Cardiac muscle cell (in vitro differentiated cells and primary cell): ENCODE data around the gene RCAN1. TPM values are rescaled to one million over a fixed set of nuclear protein-coding genes. Genes with fewer than 3 reads are reported as not detected.
A peak's percentile ranks its signal among the peaks of the same experiment; 100 is the strongest.

Experiments used
- DNase-seq, 2 donors: peaks; one replicate each; pipeline versions ENCODE4 v3.0.0 to v3.0.0-alpha.2; 2010 to 2017; ENCODE audit warnings: low read depth in 1 of 2, low spot score in 1 of 2
- H3K27ac ChIP-seq: fragments of 200-600 bp; sonication (generic); 2 replicates; pipeline ENCODE4 v1.5.1; 2016
- H3K27me3 ChIP-seq: fragments of 200-600 bp; sonication (generic); 2 replicates; pipeline ENCODE4 v1.6.0; 2016; ENCODE audit warnings: control low read depth
- H3K36me3 ChIP-seq: fragments of 200-600 bp; sonication (generic); 2 replicates; pipeline ENCODE4 v1.5.1; 2016; ENCODE audit warnings: control low read depth
- H3K4me1 ChIP-seq: fragments of 200-600 bp; sonication (generic); 2 replicates; pipeline ENCODE4 v1.8.1; 2017; ENCODE audit warnings: low read depth, mild to moderate bottlenecking, mixed run types
- H3K4me3 ChIP-seq: fragments of 200-600 bp; sonication (generic); 2 replicates; pipeline ENCODE4 v1.5.1; 2016; ENCODE audit warnings: mild to moderate bottlenecking
- H3K9me3 ChIP-seq: fragments of 200-600 bp; sonication (generic); 2 replicates; pipeline ENCODE4 v1.5.1; 2017; ENCODE audit warnings: low read depth, mild to moderate bottlenecking, control low read depth
- polyA plus RNA-seq: library from polyadenylated mRNA; unstranded; fragments of >200 nt; fragmentation: Nextera tagmentation; extraction: Ambion mirVana; gene quantifications from 2 replicates; pipeline ENCODE4 v1.2.1, GENCODE V29; 2016
- total RNA-seq: library from RNA; depleted of rRNA; stranded (reverse); fragments of >200 nt; gene quantifications from 2 replicates; pipeline ENCODE4 v1.2.3, GENCODE V29; 2016
- TF ChIP-seq, protein P1 (sequence below): IDR thresholded peaks from 2 replicates; pipeline ENCODE4 v1.5.1; 2012; ENCODE audit warnings: low read depth, mild to moderate bottlenecking, low read length

Gene RCAN1
- total and polyA plus RNA-seq, 2 experiments from 2014 or later = 47.4 to 96.2 TPM

DNA sequence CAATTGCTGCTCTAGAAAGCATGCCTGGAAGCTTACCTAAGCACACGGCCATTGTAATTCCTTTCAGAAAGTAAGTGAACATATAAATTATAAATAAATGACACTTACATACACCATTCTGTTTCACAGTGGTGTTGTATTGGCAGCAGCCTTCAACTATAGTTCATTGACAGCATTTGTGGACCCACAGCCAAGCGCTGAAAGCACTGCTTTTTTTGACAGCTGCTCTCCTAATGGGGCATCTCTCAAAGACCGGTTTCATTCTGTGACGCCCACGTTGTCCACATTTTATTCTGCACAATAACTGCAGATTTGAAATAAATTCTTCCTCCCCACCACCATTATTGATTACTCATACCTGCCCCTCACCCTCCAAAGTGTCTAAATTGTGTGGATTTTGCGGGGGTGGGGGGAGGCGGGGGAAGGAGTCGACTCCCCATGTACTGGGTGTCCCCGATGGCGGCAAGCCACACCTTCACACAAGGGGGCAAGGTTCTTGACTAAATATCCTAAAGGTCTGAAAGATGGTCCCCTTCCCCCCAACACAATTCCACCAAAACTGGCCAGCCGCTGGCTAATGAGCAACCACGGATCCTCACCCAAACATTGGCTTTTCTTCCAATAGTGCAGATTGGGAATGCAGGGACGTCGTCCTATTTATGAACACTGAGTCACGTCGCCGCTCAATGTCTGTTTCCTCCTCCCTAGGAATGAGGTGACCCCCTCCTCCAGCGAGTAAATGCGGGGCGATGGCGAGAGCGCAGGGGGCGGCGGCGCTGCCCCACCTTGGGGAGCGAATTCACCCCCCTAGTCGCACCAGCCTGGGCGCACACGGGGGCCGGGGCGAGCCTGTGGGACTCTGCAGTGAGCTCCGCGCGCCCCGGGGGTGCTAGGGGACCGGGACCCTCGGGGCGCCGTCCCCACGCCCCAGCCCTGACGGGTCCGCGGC is 960 bp downstream of the RCAN1 start:
- H3K27me3 ChIP-seq = no peaks in the 10 kb centered on the region

DNA sequence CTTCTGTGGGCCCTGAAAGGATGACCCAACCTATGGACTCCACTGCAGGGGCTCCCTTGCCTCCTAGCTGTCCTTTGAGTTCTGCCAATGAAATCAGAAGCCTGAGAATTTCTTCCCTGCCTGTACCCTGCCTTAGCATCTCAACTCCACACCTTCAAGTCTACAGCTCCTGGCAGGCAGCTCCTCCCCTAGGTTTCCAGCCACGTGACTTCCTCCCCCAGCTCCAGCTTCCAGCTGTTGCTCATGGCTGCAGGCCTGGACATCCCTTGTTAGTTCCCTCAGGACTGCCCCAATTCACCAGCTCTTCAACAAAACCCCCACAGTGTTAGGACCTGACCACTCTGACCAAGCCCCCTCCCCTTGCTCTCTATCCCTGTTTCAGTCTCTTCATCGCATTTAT is 2.4 kb downstream of the RCAN1 start:
- no peak overlapping the region for H3K27ac ChIP-seq
- H3K9me3 ChIP-seq = no peaks in the 10 kb centered on the region
- H3K4me1 ChIP-seq = peaks cover 27% of the 10 kb centered on the region
- no peaks in the 10 kb centered on the region for H3K36me3 ChIP-seq
- TF ChIP-seq, protein P1, sequence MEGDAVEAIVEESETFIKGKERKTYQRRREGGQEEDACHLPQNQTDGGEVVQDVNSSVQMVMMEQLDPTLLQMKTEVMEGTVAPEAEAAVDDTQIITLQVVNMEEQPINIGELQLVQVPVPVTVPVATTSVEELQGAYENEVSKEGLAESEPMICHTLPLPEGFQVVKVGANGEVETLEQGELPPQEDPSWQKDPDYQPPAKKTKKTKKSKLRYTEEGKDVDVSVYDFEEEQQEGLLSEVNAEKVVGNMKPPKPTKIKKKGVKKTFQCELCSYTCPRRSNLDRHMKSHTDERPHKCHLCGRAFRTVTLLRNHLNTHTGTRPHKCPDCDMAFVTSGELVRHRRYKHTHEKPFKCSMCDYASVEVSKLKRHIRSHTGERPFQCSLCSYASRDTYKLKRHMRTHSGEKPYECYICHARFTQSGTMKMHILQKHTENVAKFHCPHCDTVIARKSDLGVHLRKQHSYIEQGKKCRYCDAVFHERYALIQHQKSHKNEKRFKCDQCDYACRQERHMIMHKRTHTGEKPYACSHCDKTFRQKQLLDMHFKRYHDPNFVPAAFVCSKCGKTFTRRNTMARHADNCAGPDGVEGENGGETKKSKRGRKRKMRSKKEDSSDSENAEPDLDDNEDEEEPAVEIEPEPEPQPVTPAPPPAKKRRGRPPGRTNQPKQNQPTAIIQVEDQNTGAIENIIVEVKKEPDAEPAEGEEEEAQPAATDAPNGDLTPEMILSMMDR = no peak
- peak in 1 of 2 donors; percentile 12 for DNase-seq
- H3K27me3 ChIP-seq = no peaks in the 10 kb centered on the region
- H3K4me3 ChIP-seq = peak overlapping the region; percentile 79

More for the DNA sequence above, 960 bp downstream of the RCAN1 start:
- DNase-seq = peak in 1 of 2 donors; percentile 13
- H3K4me1 ChIP-seq = peaks cover 32% of the 10 kb centered on the region
- no peaks in the 10 kb centered on the region for H3K36me3 ChIP-seq
- peak overlapping the region; percentile 66 for H3K27ac ChIP-seq
- no peaks in the 10 kb centered on the region for H3K9me3 ChIP-seq
- TF ChIP-seq, protein P1 = no peak
- H3K4me3 ChIP-seq = peak overlapping the region; percentile 79

DNA sequence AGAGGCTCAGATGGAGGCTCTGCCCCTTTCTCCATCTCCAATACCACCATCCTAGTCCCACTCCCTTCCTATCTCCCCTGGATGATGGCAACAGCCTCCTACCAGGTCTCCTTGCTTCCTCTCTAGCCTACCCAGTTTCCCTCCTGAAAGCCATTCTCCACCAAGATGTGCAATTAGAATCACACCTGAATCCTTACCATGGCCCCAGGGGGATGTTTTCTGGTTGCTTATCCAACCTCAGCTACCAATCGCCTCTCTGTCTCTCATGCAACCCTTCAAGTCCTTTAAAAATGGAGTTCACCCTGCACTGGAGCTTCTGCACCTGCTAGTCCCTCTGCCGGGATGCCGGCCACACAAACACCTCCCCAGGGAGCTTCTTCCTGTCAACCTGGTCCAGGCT is 2.9 kb downstream of the RCAN1 start:
- H3K27ac ChIP-seq = no peak overlapping the region
- H3K4me3 ChIP-seq = no peak overlapping the region
- H3K4me1 ChIP-seq = peaks cover 27% of the 10 kb centered on the region
- no peaks in the 10 kb centered on the region for H3K27me3 ChIP-seq
- no peak for DNase-seq
- H3K9me3 ChIP-seq = no peaks in the 10 kb centered on the region
- no peaks in the 10 kb centered on the region for H3K36me3 ChIP-seq
- TF ChIP-seq, protein P1 = no peak

DNA sequence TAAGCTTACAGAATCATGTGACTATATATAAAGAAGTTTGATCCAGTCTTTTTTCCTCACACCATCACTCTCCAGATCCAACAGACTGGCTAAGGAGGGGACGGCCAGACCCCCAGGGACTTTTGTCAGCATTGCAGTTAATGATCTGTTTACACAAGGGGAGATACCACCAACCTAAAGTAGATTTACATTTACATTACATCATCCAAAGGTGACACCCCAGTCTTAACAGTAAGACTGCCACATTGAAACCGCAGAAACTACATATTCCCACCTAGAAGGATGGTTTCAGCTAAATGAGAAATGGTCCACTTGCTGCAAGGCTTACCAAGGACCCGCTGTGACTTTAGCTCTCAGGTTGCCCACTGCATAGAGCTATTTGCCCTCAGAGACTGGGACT is 3.4 kb downstream of the RCAN1 start:
- H3K4me3 ChIP-seq = no peak overlapping the region
- DNase-seq = no peak
- TF ChIP-seq, protein P1 = no peak

DNA sequence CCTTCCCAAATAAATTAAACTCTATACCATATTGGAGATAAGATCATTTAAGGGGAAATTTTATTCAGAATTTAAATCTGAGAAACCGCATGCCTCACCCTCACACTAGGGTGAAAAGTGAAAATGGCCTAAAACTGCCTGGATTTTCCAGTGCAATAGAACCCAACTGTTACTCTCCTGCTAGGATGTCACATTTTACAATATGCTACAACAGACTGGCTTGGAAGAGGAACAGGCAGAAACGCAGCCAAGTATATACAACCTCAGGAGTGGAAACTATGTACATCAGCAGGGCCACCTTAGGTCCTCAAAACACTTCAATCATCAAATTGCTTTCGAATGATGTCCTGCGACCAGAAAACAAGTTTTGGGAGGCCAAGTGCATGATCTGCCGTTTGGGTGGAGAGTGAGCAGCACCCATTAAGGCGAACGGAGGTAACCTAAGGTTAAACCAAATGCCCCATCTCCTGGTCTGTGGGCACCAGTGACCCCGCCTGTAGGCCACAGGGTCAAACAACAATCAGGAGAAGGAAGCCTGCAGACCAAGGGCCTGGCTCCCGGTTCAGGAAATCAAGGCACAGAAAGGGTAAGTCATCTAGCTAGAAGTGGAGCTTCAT is 4.9 kb downstream of the RCAN1 start:
- TF ChIP-seq, protein P1 = no peak
- no peak for DNase-seq
- H3K36me3 ChIP-seq = no peaks in the 10 kb centered on the region
- H3K4me1 ChIP-seq = peaks cover 20% of the 10 kb centered on the region
- H3K27ac ChIP-seq = peak overlapping the region; percentile 15
- H3K27me3 ChIP-seq = no peaks in the 10 kb centered on the region
- no peak overlapping the region for H3K4me3 ChIP-seq
- H3K9me3 ChIP-seq = no peaks in the 10 kb centered on the region

More for the DNA sequence above, 3.4 kb downstream of the RCAN1 start:
- Histone ChIP-seq H3K27ac (no peak overlapping the region), H3K36me3 (no peaks in the 10 kb centered on the region), H3K4me1 (peaks cover 27% of the 10 kb centered on the region), H3K27me3 (no peaks in the 10 kb centered on the region), H3K9me3 (no peaks in the 10 kb centered on the region)
